Hepatocyte (in vitro differentiated cells): ENCODE results near the gene PXDN.

Source experiments
- CTCF ChIP-seq: fragments of 200-600 bp; sonication (generic); IDR thresholded peaks from 2 replicates; pipeline ENCODE4 v1.5.1; 2016; ENCODE audit warnings: antibody characterized with exemption, mild to moderate bottlenecking; ENCODE audit not compliant: poor library complexity
- EZH2 ChIP-seq: fragments of 200-600 bp; sonication (generic); IDR thresholded peaks from 2 replicates; pipeline ENCODE4 v1.6.1; 2016; ENCODE audit warnings: antibody characterized with exemption, mild to moderate bottlenecking, borderline replicate concordance
- EZH2phosphoT487 ChIP-seq: fragments of 200-600 bp; sonication (generic); IDR thresholded peaks from one replicate; pipeline ENCODE4 v1.6.1; 2018; ENCODE audit warnings: antibody characterized with exemption, mild to moderate bottlenecking, low read depth, moderate library complexity; ENCODE audit not compliant: unreplicated experiment, severe bottlenecking

GRCh38 chr2:1788478-1788959 lies 44.2 kb upstream of the PXDN start:
- TF ChIP-seq EZH2phosphoT487, result no peak
- TF ChIP-seq CTCF, result no peak
- no peak for TF ChIP-seq EZH2
